ENCODE measurements around the gene SFXN4.
"Not testable (repeated sequence)": the region's sequence is repeated elsewhere in the genome, so short reads cannot be mapped to it uniquely, and the experiment has no call there.

SFXN4 gene

DNA sequence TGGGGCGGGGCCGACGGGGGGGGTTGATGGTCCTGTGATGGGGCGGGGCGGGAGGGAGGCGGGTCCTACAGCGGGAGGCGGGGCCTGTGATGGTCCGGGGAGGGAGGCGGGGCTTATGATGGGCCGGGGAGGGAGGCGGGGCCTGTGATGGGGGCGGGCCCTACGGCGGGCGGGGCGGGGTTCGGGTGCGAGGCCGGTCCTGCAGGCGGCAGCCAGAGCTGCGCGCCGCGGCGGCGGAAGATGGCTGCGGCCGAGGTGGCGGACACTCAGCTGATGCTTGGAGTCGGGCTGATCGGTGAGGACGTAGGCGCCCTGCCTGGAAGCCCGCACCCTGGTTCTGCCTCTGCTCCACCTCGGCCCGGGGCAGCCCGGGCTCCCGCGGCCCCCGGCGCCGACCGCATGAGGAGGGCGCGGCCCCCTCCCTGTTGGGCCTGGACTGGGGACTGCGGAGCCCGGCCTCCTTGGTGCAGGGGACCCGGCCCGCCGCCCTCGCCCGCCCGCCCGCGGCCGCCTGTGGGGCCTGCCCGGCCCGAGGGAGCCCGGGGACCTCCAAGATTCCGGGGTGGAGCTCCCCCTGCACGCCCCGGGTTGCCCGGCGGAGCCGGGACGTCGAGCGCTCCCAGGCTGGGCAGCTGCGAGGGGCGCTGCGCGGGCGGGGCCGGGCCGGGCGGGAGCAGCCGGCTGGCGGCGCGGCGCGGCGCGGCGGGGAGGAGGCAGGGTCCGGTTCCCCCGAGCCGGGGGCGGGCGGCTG, 61.4 kb downstream of the SFXN4 start, which contains the start of gene DENND10:
Gene DENND10 (plus strand): TSS at position 211 of the 751 bp plus-strand sequence. CDS start 30 bp downstream, at position 241.
- no peak for FAIRE-seq

DNA sequence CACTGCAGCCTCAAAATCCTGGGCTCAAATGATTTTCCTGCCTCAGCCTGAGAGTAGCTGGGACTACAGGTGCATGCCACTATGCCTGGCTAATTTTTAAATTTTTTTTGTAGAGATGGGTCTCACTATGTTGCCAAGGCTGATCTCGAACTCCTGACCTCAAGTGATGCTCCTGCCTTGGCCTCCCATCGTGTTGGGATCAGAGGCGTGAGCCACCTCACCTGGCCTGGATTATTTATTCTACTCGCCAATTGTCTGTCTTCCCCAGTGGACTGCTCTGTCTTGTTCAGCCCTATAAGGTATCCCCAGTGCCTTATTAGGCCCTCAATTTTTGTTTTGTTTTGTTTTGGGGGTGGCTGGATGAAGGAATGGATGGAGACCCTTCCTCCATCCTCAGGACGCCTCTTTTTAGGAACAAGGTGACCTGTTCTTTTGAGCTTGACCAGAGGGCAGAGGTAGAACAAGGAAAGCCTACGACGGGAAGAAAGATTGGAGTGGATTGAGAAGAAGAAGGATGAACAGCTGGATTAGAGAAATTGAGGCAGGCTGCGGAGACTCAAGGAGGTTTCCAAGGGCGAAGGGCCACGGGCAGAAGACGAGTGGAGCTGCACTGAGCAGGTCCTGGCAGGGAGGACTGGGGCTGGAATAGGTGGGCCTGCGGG, 62.1 kb downstream of the SFXN4 start:
- FAIRE-seq = no peak

DNA sequence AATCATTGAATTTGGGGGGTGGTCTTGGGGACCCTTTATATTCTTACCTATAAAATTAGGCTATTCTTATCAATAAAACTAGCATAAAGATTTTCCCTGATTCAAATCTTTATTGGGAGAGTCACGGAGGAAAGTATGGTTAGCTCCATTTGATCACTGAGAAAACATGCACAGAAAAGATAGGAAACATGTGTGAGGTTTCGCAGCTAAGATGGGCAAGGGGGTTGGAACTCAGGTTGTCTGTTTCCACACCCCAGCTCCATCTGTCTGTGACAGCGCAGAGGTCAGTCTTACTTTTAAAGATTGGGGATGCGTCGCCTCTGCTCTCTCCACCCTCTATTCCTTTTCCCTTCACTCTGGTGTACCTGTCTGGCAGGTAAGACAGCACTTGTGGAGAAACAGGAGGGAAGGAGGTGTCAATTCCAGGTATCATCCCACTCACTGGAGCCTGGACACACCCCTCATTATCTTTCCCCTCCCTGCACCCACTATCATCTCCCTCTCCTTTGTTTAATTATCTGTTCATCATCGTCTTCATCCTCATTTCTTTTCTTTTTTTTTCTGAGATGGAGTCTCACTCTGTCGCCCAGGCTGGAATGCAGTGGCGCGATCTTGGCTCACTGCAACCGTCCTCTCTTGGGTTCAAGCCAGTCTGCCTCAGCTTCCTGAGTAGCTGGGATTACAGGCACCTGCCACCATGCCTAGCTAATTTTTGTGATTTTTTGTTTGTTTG, 64.0 kb downstream of the SFXN4 start:
- no peak for FAIRE-seq

DNA sequence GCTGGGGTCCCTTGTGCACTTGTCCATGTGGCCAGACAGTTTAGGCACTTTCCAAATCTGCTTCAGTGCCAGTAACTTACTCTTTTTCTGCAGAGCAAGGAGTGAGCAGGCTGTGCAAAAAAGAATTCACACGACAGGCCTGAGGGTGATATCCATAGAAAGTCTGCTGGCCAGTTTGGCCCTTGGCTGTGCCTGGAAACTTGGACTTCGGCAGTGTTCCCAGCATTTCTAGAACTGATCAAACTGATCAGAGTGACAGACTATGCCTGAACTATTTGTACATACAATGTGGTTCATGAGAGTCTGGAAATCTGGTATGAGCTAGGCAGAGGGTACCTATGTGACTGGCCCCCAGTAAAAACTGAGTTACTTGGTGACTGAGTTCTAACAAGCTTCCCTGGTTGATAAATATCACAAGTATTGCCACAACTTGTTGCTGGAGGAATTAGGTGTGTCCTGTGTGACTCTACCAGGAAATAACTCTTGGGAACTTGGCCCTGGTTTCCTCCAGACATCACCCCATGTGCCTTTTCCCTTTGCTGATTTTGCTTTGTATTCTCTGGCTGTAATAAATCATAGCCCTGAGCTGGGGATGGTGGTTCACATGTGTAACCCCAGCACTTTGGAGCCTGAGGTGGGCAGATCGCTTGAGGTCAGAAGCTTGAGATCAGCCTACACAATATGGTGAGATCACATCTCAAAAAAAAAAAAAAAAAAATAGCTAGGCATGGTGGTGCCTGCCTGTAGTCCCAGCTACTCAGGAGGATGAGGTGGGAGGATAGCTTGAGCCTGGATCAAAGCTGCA, 64.9 kb downstream of the SFXN4 start:
- no peak for FAIRE-seq

DNA sequence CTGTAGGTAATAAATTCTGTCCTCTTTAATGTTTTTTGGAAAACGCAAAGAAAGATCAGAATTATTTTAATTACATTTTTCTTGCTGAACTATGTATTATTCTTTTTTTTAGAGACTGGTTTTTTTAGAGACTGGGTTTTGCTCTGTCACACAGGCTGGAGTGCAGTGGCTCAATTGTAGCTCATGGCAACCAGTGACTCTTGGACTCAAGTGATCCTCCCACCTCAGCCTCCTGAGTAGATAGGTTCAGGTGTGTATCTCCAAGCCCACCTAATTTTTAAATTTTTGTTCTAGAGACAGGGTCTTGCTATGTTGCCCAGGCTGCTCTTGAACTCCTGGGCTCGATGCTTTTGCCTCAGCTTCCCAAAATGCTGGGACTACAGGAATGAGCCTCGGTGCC, 66.9 kb downstream of the SFXN4 start:
- no peak for FAIRE-seq

DNA sequence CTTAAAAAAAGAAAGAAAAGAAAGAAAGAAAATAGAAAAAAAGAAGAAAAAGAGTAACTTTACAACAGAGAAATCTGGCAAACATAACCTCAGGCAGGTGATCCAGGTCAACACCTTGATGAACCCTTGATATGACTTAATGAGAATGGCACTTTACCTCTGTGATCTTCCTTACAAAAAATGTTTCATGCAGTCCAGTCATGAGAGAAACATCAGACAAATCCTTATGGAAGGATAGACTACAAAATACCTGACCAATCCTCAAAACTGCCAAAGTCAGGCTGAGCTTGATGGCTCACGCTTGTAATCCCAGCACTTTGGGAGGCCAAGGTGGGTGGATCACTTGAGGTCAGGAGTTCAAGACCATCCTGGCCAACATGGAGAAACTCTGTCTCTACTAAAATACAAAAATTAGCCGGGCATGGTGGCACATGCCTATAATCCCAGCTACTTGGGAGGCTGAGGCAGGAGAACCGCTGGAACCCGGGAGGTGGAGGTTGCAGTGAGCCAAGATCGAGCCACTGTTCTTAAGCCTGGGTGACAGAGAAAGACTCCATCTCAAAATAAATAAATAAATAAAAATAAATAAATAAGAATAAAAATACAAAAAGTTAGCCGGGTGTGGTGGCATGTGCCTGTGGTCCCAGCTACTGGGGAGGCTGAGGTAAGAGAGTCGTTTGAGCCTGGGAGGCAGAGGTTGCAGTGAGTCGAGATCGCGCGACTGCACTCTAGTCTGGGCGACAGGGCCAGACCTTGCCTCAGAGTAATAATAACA, 68.7 kb downstream of the SFXN4 start:
- FAIRE-seq = not testable (repeated sequence)

DNA sequence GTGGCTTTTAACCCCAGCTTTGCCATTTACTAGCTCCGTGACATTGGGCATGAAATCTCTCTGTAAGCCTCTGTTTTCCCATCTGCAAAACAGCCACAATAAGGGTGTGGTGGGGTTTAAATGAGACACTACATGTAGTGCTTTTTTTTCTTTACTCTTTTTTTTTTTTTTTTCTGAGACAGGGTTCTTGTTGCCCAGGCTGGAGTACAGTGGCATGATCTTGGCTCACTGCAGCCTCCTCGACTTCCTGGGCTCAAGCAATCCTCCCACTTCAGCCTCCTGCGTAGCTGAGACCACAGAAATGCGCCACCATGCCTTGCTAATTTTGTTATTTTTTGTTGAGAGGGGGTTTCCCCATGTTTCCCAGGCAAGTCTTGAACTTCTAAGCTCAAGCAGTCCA, 69.9 kb downstream of the SFXN4 start:
- FAIRE-seq = no peak

DNA sequence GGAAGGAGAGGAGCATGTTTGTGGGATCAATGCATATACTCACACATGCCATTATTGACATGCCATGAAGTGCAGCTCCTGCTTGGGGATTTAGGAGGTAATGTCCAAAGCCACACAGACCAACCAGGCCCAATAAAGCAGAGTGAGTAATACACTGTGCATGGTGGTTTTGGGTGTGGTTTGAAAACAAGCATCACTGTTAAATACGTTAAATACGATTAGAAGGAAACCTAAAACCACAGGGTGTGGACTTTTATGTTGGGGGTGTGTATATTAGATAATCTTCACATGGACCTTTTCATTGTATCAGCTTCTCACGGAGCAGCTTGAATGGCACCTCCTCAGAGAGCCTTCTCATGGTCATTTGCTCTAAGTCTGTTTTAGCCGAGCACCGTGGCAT, 74.5 kb downstream of the SFXN4 start:
- no peak for FAIRE-seq

Data from colon (tissue), 2 donors.